Cardiac fibroblast (primary cell): Measurements from ENCODE around the gene LCE1E.

Source experiments
- DNase-seq, 2 donors: peaks; one replicate each; pipeline versions ENCODE4 v3.0.0 to v3.0.0-alpha.2; 2010; ENCODE audit warnings: low read depth in 2 of 2
- H3K4me3 ChIP-seq, 2 donors: replicated peaks in 1 of 2; 1 replicate in 1 of 2; 2 replicates in 1 of 2; pipeline ENCODE4 v1.5.1; 2011; ENCODE audit warnings: low read depth in 2 of 2, low read length in 2 of 2, mild to moderate bottlenecking in 2 of 2, moderate library complexity in 1 of 2
- CTCF ChIP-seq: IDR thresholded peaks from one replicate; pipeline ENCODE4 v1.5.1; 2011; ENCODE audit warnings: low read depth, mild to moderate bottlenecking, low read length, inconsistent platforms

LCE1E gene

GRCh38 chr1:152759453-152760173, 26.4 kb upstream of the LCE1E start:
- TF ChIP-seq CTCF = no peak
- no peak for DNase-seq
- no peak overlapping the region for H3K4me3 ChIP-seq

- no peak overlapping the region for H3K4me3 ChIP-seq
- no peak for TF ChIP-seq CTCF
- no peak for DNase-seq
Observed at GRCh38 chr1:152760551-152761190, 25.4 kb upstream of the LCE1E start.

DNA sequence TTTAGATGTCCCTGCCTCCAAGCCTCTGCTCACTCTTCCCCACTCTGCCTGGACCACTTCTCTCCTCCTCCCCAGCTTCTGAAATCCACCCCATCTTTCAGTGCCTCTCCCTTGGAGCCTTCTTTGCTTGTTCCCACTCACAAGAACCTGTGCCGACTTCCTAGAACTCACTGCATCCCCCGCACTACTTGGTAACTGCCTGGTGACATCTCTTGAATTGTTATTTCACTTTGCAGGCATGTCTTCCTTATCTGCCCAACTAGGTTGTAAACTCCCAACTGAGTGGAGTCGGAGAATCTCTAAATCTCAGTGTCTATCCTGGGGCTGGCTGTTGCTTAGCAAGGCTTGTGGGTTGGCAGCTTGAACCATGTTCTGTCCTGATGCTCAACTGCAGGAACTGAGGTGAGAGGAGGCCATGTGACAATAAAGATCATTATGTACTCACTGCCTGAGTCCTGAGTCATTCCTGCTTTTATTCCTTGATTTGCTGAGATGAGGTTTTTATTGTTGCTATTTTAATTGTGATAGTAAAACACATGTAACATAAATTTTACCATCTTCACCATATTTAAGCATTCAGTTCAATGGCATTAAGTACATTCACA, 24.3 kb upstream of the LCE1E start:
- no peak for DNase-seq
- TF ChIP-seq CTCF = no peak
- H3K4me3 ChIP-seq = no peak overlapping the region

DNA sequence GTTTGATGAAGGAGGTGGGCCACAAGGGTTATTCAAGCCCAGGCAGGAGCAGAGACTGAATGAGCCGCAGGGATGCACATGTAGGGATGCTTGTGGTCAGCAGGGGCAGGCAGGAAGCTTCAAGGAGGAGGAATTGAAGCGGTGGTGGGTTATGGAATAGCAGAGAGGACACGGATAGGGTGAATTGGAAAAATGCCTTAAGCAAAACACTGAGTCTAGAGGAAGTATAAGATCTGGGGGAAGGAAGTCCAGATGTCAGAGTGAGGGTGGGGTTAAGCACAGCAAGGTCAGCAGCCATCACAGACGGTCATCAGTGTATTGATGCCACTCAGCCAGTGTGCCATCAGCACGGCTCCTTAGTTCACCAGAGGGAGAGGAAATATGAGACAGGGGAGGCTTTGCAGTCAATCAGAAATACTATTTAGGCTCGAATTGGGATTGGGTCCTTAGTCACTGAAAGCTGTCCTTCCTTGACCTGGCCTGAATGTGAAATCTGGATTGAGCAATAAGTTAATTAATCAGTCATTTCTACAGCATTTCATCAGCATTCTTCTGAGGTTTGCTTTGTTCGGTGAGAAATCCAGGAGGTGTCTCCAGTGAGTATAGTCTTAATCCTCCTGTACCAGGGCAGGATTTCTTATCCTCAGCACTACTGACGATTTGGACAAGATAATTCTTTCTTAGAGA, 17.1 kb upstream of the LCE1E start:
- H3K4me3 ChIP-seq = no peak overlapping the region
- no peak for TF ChIP-seq CTCF
- DNase-seq = no peak

GRCh38 chr1:152770411-152770810, 15.6 kb upstream of the LCE1E start:
- no peak for TF ChIP-seq CTCF
- no peak for DNase-seq
- no peak overlapping the region for H3K4me3 ChIP-seq

DNA sequence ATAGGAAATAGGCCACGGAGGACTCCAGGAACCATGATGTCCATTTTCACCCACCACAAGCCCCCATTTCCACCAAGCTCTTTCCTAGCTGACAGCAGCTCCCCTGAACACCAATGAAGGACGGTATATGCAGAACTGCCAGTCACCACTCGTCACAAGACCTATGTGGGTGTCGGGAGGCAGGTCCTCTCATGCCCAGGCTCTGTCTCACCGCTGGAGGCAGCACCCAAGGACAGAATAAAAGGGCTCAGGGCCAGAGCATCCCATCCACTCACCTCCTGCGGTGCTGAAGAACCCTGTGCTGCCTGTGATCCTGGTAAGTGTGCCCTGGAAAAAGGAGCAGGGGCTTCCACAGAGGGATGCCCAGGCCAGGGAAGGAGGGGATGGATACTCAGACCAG, 11.2 kb upstream of the LCE1E start, which contains the start of gene LCE1F:
Gene LCE1F (plus strand): TSS at position 266 of the 400 bp plus-strand sequence. CDS start 1,232 bp downstream, outside the sequence.
- no peak within 1 kb of the TSS for H3K4me3 ChIP-seq
- TF ChIP-seq CTCF = no peak
- DNase-seq = no peak
